GM18909 (cell line): ENCODE results near the gene RPS8.
"Not testable (repeated sequence)": the region's sequence is repeated elsewhere in the genome, so short reads cannot be mapped to it uniquely, and the experiment has no call there.

Experiments
- ATAC-seq: cut with Tn5 transposase; IDR thresholded peaks from one replicate; pipeline ENCODE4 v1.9.1; 2021; ENCODE audit warnings: mild to moderate bottlenecking; ENCODE audit not compliant: unreplicated experiment, poor library complexity

RPS8 gene

DNA sequence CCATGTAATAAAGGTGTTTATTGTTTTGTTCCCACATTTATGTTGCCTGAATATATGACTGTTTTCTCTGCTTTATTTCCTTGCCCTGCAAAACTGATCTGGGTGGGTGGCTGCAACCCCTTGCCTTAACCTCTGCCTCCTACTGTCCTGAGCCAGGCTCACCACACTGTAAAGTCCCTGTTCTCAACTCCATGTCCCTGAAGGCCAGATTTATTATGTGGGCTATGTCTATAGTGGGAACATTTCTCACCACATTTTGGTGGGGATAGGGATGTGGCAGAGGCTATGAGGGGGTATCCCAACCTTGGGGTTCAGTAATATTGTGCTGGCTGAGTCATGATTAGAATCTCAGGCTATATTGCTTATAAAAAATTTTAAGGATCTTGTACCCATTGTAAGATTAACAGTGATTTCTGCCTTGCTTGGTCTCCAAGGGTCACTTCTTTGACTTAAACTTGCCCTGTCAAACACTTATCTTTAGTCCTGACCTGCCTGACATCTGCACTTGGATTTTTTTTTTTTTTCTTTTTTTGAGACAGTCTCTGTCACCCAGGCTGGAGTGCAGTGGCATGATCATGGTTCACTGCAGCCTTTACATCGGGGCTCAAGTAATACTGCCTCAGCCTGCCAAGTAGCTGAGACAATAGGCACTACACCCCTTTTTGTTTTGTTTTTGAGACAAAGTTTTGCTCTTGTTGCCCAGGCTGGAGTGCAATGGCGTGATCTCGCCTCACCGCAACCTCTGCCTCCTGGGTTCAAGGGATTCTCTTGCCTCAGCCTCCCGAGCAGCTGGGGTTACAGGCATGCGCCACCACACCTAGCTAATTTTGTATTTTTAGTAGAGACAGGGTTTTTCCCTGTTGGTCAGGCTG, 3.6 kb downstream of the RPS8 start:
- ATAC-seq = no peak

DNA sequence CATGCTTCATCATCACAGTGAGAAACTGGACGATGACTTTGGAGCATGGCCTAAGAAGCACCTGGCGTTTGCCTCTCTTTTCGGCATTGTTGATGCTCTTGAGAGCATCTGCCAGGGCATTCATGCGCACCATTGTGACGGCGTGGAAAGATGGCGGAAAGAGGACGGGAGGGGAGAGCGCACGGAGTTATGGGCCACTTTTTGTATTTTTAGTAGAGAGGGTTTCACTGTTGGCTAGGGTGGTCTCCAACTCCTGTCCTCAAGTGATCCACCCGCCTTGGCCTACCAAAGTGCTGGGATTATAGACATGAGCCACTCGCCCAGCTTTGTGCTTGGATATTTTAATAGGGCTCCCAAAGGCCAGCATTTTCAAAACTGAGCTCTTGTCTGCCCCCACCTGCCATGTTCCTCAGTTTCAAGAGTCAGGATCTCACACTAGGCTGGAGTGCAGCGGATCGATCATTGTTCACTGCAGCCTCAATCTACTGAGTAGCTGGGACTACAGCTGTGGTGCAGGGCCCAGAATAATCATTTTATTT, 5.3 kb downstream of the RPS8 start:
- no peak for ATAC-seq

DNA sequence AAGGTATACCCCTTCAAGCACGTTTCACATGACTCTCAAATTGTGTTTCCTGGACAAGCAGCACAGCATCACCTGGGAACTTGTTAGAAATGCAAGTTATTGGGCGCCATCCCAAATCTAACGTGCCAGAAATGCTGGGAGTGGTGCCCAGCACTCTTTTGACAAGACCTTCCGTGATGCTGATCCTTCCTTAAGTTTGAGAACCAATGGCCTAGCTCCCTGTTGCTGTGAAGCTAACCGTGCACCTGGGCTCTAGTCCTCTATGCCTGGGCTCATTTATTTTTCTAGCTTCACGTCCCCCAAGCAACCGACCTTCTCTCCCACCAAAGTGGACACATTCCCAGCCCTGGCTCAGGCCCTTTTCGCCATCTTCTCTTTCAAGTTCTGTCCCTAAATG, 8.4 kb downstream of the RPS8 start:
- ATAC-seq = no peak

DNA sequence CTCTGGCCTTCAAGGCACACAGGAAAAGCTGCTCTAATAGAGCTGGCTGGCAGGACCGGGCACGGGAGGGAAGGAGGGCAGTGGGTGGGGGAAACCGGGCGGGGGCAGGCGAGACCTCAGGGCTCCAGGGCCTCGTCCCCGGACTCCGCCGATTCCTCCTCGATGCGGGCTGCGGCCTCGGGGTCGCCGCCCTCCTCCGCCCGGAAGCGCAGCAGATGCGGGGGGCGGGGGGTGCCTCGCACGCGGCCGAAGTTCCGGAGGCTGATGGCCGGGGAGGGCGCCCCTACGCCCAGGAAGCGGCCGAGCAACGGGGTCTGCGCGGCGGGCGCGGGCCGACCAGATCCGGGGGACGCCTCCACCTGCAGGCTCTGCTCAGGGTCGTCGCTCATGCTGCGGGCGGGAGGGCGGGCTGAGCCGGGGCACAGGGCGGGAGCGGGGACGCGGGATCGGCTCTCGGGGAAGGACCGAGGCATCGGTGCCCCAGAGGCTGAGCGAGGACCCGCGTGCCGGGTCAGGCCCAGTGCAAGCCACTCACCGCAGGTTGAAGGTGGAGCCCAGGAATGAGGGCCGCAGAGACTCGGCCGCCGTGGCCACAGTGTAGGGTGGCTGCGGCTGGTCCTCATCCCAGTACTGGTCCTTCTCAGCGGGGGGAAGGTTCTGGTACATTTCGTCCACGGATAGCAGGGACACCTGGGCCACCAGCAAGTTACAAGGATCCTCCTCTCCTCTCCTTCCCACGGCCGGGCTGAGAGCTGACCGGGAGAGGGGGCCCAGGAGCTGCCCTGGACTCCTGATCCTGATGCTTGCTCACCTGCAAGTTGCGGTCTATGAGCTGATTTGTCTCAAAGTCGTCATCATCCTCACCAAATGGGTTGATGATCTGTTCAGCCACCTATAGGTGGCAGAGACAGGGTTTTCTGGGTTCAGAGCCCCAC, 9.0 kb downstream of the RPS8 start:
- no peak for ATAC-seq

DNA sequence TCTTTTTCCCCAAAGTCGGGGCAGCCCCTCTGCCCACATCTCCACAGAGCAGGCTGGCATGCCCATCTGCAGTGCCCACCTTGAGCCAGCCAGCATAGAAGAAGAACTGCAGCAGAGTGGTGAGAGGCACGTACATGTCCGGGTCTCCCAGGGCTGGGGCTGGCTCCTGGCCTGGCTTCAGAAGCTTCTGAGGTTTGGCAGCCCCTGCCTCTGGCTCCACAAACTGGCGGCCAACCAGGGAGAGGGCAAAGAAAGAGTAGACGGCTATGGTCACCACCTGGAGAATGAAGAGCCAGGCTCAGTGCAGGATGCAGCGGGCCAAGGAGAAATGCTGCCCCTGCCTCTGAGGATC, 9.7 kb downstream of the RPS8 start:
- no peak for ATAC-seq

DNA sequence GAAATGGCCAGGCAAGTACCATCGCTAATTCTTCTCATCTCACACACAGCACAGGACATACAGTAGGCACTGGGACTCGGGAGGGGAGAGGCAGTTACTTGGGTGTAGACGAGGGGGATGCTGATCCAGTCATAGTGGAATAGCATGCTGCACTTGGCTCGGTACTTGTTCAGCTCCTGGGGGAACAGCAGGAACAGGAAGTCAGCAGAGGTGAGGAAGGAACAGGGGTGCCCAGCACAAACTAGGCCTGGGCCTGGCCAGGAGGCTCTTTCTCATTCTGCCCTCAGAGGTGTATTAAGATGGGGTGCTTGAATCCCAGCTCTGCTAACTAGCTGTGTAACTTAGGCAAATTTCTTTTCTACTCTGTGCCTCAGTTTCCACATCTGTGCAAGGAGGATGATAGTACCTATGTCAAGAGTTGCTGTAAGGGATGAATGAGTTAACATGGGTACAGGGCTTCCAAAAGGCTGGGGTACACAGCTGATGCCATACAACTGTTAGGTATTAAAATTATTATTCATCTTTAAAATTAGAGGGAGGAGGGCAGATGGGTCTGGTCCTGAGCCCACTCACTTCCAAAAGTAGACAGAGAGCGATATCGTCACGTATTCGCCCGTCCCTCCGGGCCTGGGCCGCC, 10.3 kb downstream of the RPS8 start:
- no peak for ATAC-seq

DNA sequence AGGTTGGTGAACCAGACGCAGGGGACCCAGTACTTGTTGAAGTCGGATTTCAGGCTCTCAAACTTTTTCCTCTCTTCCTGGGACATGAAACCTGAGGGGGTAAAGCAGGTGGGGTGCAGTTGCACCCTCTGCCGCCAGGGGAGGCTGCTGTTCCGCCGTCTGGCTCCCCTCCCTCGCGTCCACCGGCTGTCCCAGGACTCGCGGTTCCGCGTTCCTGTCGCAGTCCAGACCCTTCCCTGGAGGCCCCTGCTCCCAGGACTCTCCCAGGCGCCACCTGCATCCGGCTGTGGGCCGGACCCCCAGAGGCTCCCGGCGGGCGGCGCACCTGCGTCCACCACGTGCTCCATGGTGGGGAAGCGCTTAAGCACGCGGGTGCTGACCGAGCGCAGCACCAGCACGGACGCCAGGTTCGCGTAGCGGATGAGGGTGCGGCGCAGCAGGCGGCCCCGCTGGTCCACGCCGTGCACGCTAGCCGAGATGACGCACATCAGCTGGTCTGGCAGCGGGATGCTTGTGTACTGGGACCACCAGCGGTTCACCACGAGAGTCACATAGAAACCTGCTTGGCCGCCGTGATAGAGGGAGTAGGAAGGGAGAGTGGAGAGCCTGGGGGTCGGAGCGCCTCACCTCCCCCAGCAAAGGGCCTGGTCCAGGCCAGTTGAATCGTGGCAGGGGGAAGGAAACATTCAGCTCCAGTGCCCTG, 10.9 kb downstream of the RPS8 start:
- ATAC-seq = peak; percentile 60

DNA sequence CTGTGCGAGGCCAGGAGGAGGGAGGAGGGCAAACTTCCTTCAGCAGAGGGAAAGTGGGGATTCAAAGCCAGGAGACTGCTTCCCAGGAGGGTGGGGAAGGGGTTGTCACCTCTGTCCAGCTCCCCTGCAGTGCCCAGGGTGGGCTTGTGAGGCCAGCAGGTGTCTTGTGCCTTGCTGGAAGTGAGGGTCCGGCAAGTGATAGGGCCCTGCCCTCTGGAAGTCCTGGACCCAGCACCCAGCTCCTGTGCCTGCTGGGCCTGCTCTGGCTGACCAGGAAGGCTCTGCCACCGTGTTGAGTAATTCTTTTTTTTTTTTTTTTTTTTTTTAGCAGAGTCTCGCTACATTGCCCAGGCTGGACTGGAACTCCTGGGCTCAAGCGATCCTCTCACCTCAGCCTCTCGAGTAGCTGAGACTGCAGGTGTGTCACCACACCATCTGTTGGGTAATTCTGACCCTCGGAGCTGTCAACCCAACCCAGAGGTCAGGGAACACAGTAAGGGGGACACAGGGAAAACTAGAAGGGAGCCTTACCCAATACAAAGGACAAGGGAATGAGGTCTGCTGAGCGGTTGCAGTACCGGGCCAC, 11.6 kb downstream of the RPS8 start:
- ATAC-seq = no peak

DNA sequence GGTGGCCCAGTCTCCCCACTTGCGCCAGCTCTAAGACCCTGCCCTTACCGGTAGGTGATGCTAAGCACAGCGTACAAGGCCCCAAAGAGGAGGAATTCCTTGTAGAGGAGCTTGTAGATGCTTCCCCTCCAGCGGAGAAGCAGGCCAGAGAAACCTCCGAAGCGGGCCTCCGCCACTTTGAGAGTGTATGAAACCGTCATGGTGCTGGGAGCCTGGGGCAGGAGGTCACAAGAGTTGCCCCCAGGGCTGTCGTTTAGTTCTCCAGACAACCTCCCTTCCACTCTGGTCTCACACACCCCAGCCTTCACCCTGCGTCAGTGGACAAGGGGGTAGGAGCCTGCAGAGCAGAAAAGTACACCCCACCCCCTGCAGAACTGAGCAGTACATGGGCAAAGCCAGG, 12.2 kb downstream of the RPS8 start:
- no peak for ATAC-seq

DNA sequence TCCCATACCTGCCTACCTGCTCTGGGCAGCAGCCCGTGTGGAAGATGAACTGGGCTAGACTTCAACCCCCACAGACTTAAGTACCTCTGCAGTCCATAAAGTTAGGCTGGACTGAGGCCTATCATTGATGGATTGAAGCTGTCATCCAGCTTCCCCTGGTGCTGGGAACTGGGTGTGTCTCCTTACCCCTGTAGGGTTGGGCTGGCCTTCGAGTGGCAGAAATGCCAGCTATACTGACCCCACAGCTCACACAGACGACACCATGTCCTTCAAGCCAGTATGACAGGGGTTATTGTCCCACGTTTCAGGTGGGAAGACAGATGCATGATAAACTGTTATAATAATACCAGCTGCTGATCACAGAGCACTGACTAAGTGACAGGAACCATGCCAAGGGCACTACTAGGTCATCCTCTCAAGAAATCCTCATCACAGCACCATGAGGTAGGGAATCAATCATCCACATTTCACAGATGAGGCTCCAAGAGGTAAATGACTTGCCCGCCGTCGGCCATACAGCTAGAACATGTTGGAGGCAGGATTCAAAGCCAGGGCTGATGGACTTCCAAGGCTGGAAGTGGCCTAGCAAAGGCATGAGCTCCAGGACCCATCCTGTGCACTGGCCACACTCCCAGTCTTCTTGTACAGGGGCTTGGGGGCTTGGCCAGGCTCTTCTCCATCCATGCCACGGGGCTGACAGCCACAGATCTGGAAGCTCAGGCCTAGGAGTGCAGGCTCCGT, 12.9 kb downstream of the RPS8 start, which contains the start of gene BEST4:
Gene BEST4 (minus strand): TSS at position 51 of the 741 bp plus-strand sequence. CDS start 465 bp downstream, outside the sequence.
- ATAC-seq = no peak

DNA sequence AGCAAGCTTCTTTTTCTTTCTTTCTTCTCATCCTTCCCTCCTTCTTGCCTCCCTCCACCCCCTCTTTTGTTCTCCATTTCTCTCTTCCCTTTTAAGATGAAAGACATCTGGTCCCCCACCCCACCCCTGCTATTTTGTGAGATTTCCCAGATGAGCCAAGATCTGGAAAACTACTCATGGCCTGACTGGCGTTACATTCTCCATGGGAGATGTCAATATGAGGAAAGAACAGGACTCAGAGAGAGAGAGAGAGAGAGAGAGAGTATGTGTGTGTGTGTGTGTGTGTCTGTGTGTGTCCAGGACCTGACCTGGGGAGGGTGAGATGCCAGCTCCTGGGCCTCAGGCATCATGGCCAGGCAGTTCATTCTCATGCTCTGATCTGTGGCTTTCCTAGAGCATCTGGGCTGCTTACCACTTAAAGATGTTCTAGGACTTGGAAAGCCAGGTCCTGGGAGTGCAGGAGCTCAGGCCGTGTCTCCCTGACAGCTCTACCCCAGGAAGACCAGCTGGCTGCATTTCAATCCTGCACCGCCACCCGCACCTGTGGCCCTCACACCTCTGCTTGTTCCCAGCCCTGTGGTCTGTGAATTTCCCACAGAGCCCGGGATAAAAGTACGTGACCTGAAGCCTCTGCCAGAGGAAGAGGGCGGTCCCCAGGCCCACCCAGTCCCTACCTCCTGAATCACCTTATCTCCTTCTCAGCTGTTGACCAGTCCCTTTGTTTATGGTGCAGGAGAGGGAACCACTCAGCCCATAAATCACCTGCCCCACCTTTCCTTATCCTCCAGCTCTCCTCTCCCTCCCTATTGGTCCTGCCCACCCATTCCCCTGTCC, 15.8 kb downstream of the RPS8 start:
- ATAC-seq = no peak

DNA sequence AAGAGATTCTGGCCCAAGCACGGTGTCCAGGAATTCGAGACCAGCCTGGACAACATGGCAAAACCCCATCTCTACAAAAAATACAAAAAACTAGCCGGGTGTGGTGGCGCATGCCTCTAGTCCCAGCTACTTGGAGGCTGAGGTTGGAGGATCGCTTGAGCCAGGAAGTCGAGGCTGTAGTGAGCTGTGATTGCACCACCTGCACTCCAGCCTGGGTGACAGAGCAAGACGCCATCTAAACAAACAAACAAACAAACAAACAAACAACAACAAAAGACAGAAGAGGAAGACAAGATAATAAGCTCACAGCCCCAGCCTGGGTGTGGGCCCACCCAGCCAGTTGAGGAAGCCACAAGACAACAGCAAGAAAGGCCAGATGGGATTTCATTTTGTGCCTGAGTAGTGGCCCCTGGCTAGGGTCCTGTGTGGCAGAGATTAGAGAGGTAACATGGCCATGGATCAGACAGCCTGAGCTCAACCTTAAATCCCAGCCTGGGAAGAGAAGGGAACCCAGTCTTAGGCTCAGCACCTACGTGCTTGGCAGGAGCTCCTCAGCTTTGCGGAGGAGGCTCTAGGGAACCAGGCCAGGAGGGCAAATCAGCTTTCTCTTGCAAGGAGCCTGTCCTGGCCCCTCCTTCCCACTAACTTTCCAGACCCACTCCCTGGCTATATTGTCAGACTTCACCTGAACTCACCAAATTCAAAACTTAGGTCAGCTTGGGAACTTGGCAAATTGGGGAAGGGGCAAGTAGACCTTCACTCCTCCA, 17.6 kb downstream of the RPS8 start:
- no peak for ATAC-seq

DNA sequence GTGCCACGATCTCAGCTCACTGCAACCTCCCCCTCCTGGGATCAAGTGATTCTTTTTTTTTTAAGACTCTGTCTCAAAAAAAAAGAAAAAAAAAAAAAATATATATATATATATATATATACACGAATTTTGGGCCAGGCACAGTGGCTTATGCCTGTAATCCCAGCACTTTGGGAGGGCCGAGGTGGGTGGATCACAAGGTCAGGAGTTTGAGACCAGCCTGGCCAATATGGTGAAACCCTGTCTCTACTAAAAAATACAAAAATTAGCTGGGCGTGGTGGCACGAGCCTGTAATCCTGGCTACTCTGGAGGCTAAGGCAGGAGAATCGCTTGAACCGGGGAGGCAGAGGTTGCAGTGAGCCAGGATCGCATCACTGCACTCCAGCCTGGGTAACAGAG, 22.5 kb downstream of the RPS8 start:
- not testable (repeated sequence) for ATAC-seq

DNA sequence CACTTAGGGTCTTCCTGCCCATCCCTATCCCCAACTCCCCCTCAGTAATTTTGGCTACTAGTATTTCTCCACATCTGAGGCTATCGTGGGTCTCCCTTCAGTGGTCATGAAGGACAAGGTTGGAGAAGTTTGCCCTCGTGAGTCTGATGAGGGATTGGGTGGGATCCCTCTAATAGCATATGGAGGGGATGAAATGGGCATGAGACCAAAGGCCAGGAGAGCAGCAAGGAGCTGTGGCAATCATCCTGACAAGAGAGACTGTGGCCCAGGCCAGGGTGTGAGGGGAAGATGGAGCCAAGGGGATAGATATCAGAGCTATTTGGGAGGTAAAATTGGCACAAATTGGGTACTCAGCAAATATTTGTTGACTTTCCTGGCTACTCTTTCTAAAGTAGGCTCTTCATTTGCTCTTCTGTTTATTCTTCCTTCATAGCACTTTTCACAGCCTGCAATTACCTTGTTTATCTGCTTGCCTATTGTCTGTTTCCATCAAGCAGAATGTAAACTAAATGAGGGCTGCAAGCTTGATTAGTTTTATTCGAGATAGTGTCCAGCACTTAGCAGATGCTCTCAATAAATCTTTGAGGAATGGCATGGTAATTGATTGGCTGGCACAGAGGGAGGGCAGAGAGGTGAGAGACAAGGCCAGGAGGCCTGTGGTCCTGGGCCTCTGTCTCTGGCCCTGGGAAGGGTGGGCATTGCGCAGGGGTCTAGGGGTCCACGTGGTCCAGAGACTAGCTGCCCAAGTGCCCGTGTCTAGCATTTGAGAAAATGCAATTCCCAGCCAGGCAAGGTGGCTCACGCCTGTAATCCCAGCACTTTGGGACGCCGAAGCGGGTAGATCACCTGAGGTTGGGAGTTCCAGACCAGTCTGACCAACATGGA, 23.4 kb downstream of the RPS8 start:
- ATAC-seq = no peak

DNA sequence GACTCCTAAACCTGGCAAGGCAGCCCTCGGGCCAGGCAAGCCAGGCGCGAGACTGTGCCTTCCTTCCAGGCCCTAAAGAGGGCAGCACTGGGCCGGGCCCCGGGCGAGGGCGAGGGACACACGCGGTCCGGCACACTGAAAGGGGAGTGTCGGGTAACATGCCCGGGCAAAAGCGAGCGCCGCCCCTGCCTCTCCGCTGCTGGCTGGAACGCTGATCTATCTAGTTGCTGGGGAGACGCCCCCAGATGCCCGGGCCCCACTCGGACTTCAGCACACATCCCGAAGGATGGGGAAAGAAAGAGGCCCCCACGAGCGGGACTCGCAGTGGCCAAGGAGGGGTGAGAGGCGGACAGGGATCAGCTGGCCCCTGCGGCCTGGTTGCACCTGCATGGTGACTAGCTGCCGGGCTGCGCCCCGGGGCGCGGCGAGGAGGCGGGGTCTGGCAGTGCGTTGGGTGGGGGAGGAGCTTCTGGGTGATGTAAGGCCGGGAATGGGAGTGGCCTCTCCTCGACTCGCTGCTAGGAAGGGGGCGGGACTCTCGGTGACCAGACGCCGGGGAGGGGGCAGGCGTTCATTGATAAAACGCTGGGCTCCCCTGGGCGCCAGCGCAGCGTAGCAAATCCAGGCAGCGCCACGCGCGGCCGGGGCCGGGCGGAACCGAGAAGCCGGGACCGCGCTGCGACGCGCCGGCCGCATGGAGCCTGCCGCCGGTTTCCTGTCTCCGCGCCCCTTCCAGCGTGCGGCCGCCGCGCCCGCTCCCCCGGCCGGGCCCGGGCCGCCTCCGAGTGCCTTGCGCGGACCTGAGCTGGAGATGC, 24.6 kb downstream of the RPS8 start, which contains the start of gene PLK3:
Gene PLK3 (plus strand): TSS at position 608 of the 815 bp plus-strand sequence. CDS start 87 bp downstream, at position 695.
- peak; percentile 84 for ATAC-seq
